ENCODE data around the gene SLIT3.

The SLIT3 gene

DNA sequence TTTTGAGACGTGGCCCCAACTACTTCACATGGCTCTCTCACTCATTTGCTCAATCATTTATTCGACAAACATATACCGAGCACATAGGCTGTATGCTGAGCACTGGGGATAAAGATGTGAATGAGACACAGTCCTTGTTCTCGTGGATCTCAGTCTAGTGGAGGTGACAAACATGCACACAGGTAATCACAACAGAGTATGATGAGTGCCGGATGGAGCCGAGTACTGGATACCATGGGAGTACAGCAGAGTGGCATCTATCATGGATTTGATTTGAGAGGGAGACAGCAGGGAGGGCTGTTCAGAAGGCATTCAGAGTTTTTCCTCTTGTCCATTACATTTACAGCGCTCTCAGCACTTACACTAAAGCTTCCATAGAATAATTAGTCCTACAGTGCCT is 259.8 kb downstream of the SLIT3 start:
- Histone ChIP-seq H3K4me1 (ENCODE audit: insufficient read depth, low read length) (no peaks in the 10 kb centered on the region), H3K27ac (ENCODE audit: low read length) (no peak overlapping the region), H3K9me3 (ENCODE audit: insufficient read depth, low read length, severe bottlenecking) (no peaks in the 10 kb centered on the region), H3K27me3 (ENCODE audit: insufficient read depth, low read length, poor library complexity) (peaks cover 8% of the 10 kb centered on the region), H3K4me2 (ENCODE audit: insufficient read depth, low read length) (no peak overlapping the region), H3K4me3 (ENCODE audit: low read depth in 1 of 2, low read length in 2 of 2) (no peak overlapping the region), H3K9ac (ENCODE audit: low read depth, low read length) (no peak overlapping the region), H2AFZ (ENCODE audit: low read depth, low read length) (no peak overlapping the region), H4K20me1 (ENCODE audit: insufficient read depth, low read length) (no peaks in the 10 kb centered on the region), H3K79me2 (ENCODE audit: insufficient read depth, low read length) (no peaks in the 10 kb centered on the region), H3K36me3 (ENCODE audit: insufficient read depth, low read length) (no peaks in the 10 kb centered on the region)
- ATAC-seq (ENCODE audit: insufficient read depth, low read depth): no peak
- TF ChIP-seq, protein P1, sequence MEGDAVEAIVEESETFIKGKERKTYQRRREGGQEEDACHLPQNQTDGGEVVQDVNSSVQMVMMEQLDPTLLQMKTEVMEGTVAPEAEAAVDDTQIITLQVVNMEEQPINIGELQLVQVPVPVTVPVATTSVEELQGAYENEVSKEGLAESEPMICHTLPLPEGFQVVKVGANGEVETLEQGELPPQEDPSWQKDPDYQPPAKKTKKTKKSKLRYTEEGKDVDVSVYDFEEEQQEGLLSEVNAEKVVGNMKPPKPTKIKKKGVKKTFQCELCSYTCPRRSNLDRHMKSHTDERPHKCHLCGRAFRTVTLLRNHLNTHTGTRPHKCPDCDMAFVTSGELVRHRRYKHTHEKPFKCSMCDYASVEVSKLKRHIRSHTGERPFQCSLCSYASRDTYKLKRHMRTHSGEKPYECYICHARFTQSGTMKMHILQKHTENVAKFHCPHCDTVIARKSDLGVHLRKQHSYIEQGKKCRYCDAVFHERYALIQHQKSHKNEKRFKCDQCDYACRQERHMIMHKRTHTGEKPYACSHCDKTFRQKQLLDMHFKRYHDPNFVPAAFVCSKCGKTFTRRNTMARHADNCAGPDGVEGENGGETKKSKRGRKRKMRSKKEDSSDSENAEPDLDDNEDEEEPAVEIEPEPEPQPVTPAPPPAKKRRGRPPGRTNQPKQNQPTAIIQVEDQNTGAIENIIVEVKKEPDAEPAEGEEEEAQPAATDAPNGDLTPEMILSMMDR (IDR thresholded peaks at IDR 0.05; ENCODE audit: borderline replicate concordance, extremely low read depth, low read length, poor library complexity, severe bottlenecking): no peak
- no peak for TF ChIP-seq EZH2 (IDR thresholded peaks at IDR 0.05; ENCODE audit: borderline replicate concordance, low read depth, low read length, severe bottlenecking)
- DNase-seq: no peak

DNA sequence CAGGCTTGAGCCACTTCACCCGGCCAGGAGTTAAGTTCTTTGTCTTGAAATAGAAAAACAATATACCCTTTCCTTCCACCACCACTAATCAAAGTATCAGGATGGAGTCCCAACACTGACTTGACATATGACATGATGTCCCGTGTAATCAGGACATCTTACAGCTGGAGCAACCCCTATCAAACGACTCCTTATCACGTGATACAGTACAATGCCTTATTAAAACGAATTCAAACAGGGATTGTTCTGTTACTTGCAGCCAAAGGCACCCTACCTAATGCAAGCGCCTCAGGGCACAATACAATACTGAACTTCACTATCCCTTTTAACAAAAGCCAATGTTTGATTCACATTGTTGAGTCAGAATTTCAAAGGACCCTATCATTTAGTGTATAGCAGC is 261.3 kb downstream of the SLIT3 start:
- no peak overlapping the region for H2AFZ ChIP-seq (ENCODE audit: low read depth, low read length)
- no peak overlapping the region for H3K4me2 ChIP-seq (ENCODE audit: insufficient read depth, low read length)
- no peaks in the 10 kb centered on the region for H3K4me1 ChIP-seq (ENCODE audit: insufficient read depth, low read length)
- ATAC-seq (ENCODE audit: insufficient read depth, low read depth) (no peak), DNase-seq (no peak)
- no peaks in the 10 kb centered on the region for H3K79me2 ChIP-seq (ENCODE audit: insufficient read depth, low read length)
- no peak overlapping the region for H3K27ac ChIP-seq (ENCODE audit: low read length)
- no peak overlapping the region for H3K4me3 ChIP-seq (ENCODE audit: low read depth in 1 of 2, low read length in 2 of 2)
- H3K27me3 ChIP-seq (ENCODE audit: insufficient read depth, low read length, poor library complexity): peaks cover 3% of the 10 kb centered on the region
- H3K9me3 ChIP-seq (ENCODE audit: insufficient read depth, low read length, severe bottlenecking): no peaks in the 10 kb centered on the region
- H3K36me3 ChIP-seq (ENCODE audit: insufficient read depth, low read length): no peaks in the 10 kb centered on the region
- H3K9ac ChIP-seq (ENCODE audit: low read depth, low read length): no peak overlapping the region
- TF ChIP-seq EZH2 (IDR thresholded peaks at IDR 0.05; ENCODE audit: borderline replicate concordance, low read depth, low read length, severe bottlenecking): no peak
- TF ChIP-seq, protein P1 (IDR thresholded peaks at IDR 0.05; ENCODE audit: borderline replicate concordance, extremely low read depth, low read length, poor library complexity, severe bottlenecking): no peak
- H4K20me1 ChIP-seq (ENCODE audit: insufficient read depth, low read length): no peaks in the 10 kb centered on the region

DNA sequence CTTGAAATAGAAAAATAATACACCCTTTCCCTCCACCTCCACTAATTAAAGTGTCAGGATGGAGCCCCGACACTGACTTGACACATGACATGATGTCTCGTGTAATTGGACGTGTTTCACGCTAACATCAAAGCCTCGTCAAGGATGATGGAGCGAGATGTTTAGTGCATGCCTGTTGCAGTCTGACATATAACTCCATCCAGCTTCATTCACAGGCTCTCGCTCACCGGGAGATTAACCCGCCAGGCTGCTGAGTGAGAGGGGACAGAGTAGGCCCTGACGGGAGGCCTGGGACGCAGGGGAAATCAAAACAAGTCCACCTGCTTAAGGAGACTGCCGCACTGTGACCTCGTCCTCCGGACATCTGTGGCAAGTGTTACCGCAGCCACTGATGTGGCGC is 263.5 kb downstream of the SLIT3 start:
- H3K9me3 ChIP-seq (ENCODE audit: insufficient read depth, low read length, severe bottlenecking): no peaks in the 10 kb centered on the region
- ATAC-seq (ENCODE audit: insufficient read depth, low read depth) (no peak), DNase-seq (no peak)
- H3K79me2 ChIP-seq (ENCODE audit: insufficient read depth, low read length): no peaks in the 10 kb centered on the region
- H3K4me3 ChIP-seq (ENCODE audit: low read depth in 1 of 2, low read length in 2 of 2): no peak overlapping the region
- no peak overlapping the region for H2AFZ ChIP-seq (ENCODE audit: low read depth, low read length)
- TF ChIP-seq, protein P1 (IDR thresholded peaks at IDR 0.05; ENCODE audit: borderline replicate concordance, extremely low read depth, low read length, poor library complexity, severe bottlenecking): no peak
- TF ChIP-seq EZH2 (IDR thresholded peaks at IDR 0.05; ENCODE audit: borderline replicate concordance, low read depth, low read length, severe bottlenecking): no peak
- no peak overlapping the region for H3K27ac ChIP-seq (ENCODE audit: low read length)
- no peaks in the 10 kb centered on the region for H3K36me3 ChIP-seq (ENCODE audit: insufficient read depth, low read length)
- no peak overlapping the region for H3K4me2 ChIP-seq (ENCODE audit: insufficient read depth, low read length)
- no peaks in the 10 kb centered on the region for H4K20me1 ChIP-seq (ENCODE audit: insufficient read depth, low read length)
- H3K27me3 ChIP-seq (ENCODE audit: insufficient read depth, low read length, poor library complexity): peaks cover 3% of the 10 kb centered on the region
- no peak overlapping the region for H3K9ac ChIP-seq (ENCODE audit: low read depth, low read length)
- H3K4me1 ChIP-seq (ENCODE audit: insufficient read depth, low read length): no peaks in the 10 kb centered on the region

Measured in DND-41 (cell line).